Measurements from ENCODE around the gene DNAJC13.

DNAJC13 gene

GRCh38 chr3:132405609-132406299, 11.5 kb upstream of the DNAJC13 start:
- no peak for DNase-seq

GRCh38 chr3:132406587-132406986, 10.7 kb upstream of the DNAJC13 start:
- DNase-seq: no peak

GRCh38 chr3:132407025-132407424, 10.3 kb upstream of the DNAJC13 start:
- no peak for DNase-seq

- no peak for DNase-seq
These were observed 2.5 kb upstream of the DNAJC13 start for GRCh38 chr3:132414841-132415240.

GRCh38 chr3:132416161-132416560, 1.1 kb upstream of the DNAJC13 start:
- DNase-seq: no peak

- DNase-seq: no peak
These were observed 551 bp downstream of the DNAJC13 start for GRCh38 chr3:132417695-132418411.

GRCh38 chr3:132418916-132419315, 1.6 kb downstream of the DNAJC13 start:
- DNase-seq: no peak

- no peak for DNase-seq
These were observed 4.5 kb downstream of the DNAJC13 start for GRCh38 chr3:132421832-132422231.

GRCh38 chr3:132422531-132422930, 5.2 kb downstream of the DNAJC13 start:
- DNase-seq: no peak

GRCh38 chr3:132432639-132433038, 15.3 kb downstream of the DNAJC13 start:
- no peak for DNase-seq

- DNase-seq: no peak
These were observed 15.8 kb downstream of the DNAJC13 start for GRCh38 chr3:132433121-132433520.

- no peak for DNase-seq
These were observed 18.1 kb downstream of the DNAJC13 start for GRCh38 chr3:132435224-132435910.

- no peak for DNase-seq
These were observed 18.7 kb downstream of the DNAJC13 start for GRCh38 chr3:132435911-132436425.

GRCh38 chr3:132443421-132443820, 26.1 kb downstream of the DNAJC13 start:
- no peak for DNase-seq

- DNase-seq: no peak
These were observed 27.1 kb downstream of the DNAJC13 start for GRCh38 chr3:132444383-132444782.

GRCh38 chr3:132445817-132446216, 28.5 kb downstream of the DNAJC13 start:
- DNase-seq: no peak

GRCh38 chr3:132448216-132448961, 31.1 kb downstream of the DNAJC13 start:
- DNase-seq: no peak

GRCh38 chr3:132456136-132456535, 38.8 kb downstream of the DNAJC13 start:
- DNase-seq: no peak

GRCh38 chr3:132456571-132456970, 39.3 kb downstream of the DNAJC13 start:
- DNase-seq: no peak

- DNase-seq: no peak
These were observed 40.0 kb downstream of the DNAJC13 start for GRCh38 chr3:132457286-132457685.

GRCh38 chr3:132459551-132459950, 42.2 kb downstream of the DNAJC13 start:
- no peak for DNase-seq

- no peak for DNase-seq
These were observed 44.2 kb downstream of the DNAJC13 start for GRCh38 chr3:132461544-132461943.

- DNase-seq: no peak
These were observed 46.8 kb downstream of the DNAJC13 start for GRCh38 chr3:132464066-132464465.

All from NCI-H1436 treated with DMSO at 0.1 percent for 48 hours (cell line).